GM18511 (cell line): ENCODE measurements around the gene SLC26A1.

ENCODE experiments used
- ATAC-seq: cut with Tn5 transposase; IDR thresholded peaks from one replicate; pipeline ENCODE4 v1.9.1; 2021; ENCODE audit warnings: mild to moderate bottlenecking, moderate library complexity; ENCODE audit not compliant: unreplicated experiment

The SLC26A1 gene

DNA sequence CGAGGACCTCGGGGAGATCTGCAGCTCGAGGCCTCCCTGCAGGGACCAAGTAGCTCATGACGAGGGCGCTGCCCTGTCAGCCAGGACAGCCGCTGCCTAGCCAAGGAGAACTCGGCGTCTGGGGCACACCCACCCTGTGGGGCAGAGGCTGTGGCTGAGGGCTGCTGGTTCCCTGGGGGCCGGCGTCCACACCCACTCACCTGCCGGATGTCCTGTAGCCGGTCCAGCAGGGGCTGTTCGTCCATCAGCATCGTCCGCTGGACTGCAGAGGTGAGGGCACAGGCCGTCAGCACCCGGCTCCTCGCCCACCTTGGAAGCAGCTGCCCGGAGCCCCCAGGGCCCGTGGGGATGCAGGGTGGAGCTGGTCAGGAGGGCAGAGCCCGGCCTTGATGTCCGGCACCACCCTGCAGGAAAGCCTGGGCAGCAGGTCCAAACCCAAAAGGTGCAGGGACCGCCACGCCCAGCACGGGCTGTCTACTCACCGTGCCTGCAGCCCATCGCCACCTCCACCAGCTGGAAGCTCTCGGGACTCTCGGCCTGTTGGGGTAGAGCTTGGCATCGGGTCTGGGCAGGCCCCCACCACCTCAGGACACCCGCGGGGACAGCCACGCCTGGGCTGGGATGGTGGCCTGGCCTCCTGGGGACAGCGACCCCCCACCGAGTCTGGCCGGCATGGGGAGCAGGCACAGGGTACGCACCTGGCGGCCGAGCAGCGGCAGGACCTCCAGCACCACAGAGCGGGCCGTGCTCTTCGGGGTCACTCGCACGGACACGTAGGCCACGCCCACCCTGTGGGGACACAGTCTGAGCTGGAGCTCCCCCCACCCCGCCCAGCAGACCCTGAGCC, 26.7 kb downstream of the SLC26A1 start:
- no peak for ATAC-seq

DNA sequence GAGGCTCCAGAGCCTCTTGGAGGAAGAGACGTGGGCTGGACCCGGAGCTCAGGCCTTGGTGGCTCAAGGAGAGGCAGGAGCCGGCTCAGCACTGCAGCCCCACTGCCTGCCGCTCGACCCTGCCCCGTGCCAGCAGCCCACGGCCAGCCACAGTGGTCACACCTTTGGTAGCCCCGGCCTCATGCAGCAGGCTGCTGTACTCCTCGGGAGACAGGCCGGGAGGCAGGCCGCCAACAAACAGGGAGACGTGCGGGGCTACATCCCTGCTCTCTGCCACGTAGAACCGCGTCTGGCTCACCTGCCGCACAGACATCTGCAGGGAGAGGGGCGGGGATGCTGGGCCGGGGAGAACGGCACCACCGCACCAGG, 27.5 kb downstream of the SLC26A1 start:
- ATAC-seq: no peak

DNA sequence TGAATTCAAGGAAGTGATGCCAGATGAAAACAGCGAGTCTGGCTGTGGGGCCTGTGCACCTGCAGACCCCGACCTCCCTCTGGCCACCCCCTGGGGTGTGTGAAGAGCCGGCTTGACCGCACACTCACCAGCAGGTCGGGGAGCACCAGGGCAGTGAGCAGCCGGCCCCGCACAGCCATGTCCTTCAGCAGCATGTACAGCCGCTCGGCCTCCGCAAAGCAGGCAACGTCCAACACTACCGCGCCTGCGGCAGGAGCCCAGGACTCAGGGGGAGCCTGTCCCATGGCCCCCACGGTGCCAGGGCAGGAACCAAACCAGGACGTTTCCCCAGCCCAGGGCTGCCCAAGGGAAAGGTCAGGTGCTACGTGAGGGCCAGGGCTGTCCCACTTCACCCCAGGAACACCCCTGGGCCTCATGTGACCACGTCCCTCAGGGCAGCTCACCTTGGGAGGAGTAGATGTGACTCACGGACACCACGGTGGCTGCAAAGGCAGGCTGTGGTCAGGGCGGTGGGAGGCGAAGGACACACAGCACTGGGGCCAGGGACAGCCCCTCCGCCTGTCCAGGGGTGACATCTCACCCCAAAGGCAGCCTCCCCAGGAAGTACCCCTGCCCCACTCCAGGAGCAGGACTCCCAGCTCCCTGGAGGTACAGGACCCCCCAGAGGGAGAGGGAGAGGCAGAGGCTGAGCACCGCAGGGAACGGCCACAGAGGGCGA, 28.0 kb downstream of the SLC26A1 start:
- no peak for ATAC-seq

DNA sequence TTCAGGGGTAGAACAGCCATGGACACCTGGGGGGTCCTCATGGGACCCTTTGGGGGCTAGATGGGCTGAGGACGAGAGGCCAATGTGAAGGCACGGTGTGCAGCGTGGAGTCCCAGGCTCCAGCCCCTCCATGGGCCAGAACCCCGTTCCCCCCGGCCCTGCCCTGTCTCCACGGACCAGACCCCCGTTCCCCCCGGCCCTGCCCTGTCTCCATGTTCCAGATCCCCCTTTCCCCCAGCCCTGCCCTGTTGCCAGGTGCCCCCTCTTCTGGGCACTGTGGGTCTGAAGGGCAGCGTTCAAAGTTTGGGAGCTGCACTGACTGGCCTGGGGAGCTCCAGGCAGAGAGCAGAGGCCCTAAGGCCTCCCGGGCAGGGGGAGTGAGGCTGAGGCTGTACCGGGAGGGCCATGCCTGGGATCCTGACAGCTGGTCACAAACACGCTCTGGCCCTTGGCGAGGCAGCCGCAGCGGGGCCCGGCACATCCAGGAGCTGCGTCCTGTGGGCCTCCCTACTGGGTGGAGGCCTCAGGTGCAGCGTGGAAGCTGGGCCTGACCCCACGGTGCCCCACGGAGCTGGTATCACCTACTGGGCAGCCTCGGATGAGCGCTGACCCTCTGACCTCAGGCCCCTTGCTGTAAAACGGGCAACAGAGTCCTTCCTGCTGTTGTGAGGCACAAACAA, 28.7 kb downstream of the SLC26A1 start:
- no peak for ATAC-seq

DNA sequence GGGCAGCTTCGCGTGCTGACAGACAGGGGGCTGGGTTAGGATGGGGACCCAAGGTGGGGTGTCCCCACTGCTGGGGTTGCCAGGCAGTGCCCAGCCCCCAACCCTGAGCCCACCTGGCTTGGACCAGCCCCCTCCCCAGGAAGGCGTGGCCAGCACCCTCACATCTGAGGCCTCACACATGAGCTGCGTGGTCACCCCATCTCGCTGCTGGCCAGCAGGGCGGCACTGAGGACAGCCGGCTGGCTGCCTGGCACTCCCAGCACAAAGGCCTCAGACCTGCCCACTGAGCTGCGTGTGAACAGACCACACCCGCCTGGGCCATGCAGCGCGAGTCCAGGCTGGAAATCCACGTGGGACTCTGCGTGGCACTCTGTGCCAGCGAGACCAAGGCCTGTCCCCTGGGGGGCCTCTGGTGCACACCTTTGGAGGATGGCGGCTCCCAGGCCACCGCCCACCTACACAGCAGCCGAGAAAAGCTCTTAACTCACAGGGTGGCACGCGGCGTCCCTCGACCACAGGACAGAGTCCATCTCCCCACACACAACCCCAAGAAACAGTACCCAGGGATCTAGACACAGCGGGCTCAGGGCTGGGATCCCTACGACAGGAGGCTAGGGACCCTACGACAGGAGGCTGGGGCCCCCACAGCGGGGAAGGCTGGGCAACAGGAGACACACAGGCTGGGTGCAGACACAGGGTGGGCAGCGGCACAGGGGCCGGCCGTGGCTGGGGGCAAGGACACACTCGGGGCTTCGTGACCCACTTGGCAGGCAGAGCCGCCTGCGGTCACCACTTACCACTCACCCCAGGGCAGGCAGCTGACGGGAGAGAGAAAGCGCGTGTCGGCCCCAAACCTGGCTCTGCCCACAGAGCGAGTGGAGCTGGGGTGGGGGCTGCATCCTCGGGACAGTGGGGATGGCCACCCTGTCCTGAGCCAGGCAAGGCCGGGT, 29.7 kb downstream of the SLC26A1 start:
- ATAC-seq: no peak

DNA sequence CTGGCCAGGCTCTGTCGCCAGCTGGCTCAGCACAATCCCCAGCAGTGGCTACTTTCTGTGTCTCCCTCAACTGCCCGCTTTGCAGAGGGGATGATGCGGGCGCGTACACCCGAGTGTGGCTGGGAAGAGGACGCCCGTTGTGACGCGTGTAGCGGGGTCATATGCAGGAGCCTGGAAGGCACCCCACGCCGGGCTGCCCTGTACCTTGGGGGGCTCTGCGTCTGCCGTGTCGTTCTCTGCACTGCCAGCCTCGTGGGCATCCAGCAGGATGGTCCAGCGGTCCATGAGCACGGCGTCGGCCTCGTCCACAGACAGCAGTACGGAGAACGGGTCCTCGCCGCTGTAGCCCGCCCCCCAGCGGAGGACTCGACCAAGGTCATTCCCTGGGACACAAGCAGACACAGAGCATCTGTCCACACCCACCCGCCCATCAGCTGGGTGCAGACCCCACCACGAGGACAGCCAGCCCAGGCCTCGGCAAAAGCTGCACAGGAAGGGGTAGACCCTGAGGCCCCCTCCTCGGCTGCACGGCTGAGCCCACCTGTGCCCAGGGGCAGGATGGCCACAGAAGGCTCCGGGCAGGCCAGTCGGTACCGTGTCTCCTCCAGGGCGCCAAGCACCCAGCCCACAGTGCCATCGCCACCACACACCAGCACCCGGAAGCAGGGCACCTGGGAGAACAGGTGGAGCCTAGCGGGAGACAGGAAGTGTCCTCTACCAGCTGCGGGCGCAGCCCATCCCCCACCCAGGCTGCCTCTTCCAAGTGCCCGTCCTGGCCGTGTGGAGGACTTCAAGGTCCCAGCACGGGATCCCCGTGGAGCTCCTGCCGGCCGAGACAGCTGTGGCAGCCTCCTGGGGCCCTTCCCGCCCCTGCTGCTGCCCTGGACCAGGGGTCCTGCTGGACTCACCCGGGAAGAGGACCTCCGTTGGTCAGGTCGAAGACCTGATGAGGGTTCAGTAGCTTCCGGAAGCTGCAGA, 30.7 kb downstream of the SLC26A1 start:
- no peak for ATAC-seq

DNA sequence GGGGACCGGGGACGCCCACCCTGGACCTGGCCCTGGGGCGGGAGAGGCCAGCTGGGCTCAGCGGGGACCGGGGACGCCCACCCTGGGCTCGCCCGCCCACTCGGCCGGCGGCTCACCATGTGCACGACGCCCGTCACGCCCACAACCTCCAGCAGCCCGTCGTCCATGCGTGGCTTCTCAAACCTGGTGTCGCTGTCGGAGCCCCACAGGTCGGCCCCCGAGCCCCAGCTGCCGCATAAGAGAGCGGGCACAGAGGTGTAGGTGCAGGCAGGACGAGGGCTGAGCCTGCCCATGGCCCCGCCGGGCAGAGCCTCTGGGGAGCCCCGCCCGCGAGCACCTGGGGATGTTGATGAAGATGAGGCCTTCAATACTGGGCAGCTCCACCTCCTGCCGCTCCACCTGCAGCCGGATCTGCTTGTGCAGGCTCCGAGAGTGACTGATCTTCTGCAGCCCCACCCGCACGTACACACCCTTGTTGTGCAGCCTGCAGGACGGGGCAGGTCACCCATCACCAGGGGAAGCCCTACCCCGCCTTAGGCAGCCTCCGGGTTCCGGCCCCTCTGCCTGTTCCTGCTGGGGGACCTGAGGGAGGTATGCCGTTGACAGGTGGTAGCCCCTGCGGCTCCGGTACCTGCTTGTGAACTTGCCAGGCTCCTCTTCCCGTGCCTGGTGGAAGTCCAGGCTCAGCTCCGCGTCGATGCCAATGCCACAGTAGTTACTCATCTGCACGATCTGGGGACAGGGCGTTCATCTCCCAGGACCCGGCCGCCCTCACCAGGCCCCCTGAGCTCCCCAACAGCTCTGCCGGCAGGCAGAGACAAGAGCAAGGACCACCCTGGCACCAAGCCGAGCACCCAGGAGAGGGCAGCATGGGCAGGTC, 31.6 kb downstream of the SLC26A1 start:
- ATAC-seq: no peak

DNA sequence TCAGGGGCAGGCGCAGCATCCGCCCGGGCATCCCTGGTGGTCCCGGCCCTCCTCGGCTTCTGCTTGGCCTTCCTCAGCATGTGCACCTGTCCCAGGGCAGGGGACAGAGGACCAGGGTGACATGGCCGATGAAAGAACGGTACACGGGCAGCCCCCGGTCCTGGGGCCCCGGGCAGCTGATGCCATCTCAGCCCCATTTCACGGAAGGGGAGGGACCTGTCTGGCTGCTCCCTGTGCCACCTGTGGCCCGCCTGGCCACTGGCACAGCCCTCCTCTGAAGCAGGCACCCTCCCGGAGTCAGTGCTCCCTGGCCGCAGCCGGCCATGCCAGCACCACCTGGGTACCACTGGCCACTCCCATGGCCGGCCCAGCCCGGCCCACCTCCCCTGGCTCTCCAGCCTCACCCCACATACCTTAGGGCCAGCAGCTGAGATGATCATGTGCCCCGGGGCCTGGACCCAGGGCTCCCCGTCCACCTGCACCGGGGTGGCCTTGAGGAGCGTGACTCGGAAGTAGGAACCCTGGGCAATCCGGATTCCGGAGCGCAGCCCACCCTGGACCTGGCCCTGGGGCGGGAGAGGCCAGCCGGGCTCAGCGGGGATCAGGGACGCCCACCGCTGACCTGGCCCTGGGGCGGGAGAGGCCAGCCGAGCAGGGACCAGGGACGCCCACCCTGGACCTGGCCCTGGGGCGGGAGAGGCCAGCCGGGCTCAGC, 32.4 kb downstream of the SLC26A1 start:
- ATAC-seq: no peak

DNA sequence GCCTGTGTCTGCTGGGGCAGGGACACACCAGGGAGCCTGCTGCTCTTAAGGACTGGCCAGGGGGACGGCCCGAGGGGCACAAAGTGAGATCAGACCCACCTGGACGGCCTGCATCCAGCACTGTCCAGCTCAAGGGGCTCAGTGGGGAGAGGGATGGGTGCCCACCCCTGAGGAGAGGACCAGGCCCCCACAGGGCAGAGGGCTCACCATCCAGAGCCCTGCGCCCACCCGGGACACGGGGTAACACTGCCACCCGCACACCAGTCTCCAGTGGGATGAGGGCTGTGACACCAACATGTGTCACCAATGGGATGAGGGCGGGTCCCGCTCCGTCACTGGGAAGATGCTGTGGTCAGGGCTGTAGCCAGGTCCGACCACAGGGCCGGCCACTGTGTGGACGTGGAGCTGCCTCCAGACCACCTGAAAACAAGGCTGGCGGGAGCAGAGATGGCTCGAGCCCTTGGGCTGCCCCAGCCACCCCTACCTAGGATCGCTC, 33.0 kb downstream of the SLC26A1 start:
- no peak for ATAC-seq

DNA sequence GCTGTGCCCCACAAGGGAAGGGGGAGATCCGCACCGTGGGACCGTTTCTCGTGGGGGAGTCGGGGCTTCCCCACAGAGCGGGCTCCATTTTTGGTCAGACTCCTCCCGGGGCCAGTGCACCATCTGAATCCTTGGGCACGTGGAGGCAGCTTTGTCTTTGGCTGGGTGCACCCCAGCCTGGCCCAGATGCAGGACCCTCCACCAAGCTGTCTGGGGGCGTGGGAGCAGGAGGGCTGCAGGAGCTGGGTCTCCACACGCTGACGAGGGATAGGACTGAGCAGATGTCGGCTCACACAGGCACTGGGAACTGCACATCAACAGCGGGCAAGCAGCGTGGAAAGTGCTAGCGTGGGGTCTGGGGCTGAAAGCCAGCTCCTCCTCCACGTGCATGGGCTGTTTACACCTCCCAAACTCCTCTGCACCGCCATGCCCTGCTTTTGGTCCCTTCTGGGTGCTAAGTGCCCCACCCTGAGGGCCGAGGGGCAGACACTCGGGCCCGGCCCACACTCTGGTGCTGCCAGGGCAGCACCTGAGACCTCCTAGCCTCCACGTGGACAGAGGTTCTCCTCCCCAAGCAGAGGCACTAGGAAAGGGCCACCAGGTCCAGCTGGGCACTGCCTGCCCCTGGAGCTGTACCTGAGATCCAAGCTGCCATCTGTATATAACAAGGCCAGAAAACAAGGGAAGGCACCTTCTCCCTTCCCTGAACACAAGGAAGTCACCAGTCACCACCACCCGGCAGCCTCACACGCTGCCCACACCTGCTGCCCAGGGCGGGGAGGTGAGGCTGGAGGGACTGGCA, 33.7 kb downstream of the SLC26A1 start:
- ATAC-seq: no peak

DNA sequence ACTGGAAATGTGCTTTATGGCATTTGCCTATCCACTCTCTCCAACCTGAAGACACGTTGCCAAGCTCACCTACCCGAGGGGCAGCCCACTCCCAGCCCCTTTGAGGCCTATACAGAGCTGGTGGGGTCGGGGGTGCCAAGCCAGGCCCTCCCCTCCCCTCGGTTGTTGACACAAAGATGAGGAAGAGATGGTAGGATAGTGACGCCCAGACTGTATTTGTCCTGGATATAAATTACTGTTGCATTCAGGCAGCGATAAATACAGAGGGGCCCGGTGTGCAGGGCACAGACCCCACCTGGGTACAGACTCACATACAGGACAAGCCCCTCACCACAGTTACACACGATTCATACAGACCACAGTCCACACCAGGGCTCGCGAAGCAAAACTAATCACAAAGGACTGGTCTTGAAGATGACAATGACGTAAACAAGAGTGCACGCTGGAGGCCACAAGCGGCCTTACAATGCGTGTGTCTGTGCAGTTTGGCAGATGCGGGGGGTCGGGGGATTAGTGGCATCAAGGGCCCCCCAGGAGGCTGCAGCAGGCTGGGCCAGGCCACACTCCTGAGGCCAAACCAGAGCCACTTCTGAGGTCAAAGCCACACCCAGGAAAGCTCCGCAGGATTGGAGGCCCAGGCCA, 34.4 kb downstream of the SLC26A1 start:
- no peak for ATAC-seq

DNA sequence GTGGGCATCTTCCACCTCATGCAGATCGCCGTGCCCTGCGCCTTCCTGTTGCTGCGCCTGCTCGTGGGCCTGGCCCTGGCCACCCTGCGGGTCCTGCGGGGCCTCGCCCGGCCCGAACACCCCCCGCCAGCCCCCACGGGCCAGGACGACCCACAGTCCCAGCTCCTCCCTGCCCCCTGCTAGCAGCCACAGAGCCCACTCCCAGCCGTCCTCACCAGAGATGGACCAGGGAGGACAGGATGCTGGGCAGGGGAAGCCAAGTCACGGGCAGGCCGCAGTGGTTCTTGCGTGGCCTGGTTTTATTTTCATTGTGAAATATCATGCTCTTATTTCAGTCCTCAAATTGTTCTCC, 34.9 kb downstream of the SLC26A1 start:
- ATAC-seq: no peak

DNA sequence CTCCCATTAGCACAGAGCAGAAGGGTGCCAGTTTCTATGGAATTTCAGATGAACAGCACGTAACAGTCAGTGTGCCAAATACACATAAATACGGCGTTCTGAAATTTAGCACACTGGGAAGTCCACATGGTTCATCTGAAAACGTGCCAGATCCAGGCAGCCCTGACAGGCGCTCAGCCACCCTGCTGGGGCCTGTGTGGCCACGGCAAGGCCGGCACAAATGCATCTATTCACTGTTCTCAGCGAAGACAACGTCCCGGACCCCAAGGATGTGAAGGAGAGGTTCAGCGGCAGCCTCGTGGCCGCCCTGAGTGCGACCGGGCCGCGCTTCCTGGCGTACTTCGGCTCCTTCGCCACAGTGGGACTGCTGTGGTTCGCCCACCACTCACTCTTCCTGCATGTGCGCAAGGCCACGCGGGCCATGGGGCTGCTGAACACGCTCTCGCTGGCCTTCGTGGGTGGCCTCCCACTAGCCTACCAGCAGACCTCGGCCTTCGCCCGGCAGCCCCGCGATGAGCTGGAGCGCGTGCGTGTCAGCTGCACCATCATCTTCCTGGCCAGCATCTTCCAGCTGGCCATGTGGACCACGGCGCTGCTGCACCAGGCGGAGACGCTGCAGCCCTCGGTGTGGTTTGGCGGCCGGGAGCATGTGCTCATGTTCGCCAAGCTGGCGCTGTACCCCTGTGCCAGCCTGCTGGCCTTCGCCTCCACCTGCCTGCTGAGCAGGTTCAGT, 35.5 kb downstream of the SLC26A1 start:
- no peak for ATAC-seq

DNA sequence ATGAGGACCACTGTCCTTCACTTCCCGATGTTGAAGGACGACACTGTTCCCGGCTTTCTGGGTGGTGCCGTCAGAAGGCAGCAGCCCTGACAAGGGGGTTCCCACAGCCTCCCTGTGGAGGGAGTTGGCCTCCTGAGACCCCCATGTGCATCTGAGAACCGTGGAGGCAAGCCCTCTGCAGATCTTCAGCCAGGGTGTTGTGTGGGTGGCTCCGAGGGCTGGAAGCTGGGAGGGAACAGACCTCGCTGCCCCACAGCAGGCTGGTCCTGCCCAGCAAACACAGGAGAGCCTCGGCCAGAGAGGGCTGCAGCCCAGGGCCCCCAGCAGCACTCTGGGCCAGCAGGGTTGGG, 36.0 kb downstream of the SLC26A1 start:
- ATAC-seq: no peak

DNA sequence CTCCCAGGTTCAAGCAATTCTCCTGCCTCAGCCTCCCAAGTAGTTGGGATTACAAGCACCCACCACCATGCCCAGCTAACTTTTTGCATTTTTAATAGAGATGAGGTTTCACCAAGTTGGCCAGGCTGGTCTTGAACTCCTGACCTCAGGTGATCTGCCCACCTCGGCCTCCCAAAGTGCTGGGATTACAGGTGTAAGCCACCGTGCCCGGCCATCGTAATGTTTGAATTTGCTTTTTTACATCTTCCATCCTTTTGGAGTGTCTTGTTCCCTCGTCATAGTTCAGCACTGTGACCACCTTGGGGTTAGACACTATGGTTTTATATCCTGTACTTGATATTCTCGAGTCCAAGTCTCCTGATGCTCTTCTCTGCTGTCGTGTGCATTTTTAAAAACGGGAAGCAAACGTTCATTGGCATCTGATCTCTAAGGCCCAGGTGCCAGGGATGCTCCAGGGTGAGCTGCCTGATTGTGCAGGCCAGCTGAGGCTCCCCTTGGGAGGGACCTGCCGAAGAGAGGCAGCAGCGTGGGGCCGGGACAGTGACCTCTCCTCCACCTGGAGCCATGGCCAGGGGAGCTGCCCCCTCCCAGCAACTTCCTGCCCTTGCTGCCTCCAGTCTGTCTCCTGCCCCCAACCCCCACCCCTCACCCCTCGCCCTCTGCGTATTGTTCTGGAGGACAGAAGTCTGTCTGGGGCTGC, 36.5 kb downstream of the SLC26A1 start:
- no peak for ATAC-seq
